Rectal smooth muscle tissue (tissue), 1 donor: ENCODE results near the gene ASCL1.

Experiments
- H3K27ac ChIP-seq: one replicate; pipeline ENCODE4 v1.7.0; 2013; ENCODE audit warnings: low read depth, low read length, inconsistent platforms
- H3K27me3 ChIP-seq: one replicate; pipeline ENCODE4 v1.7.0; 2013; ENCODE audit warnings: low read length; ENCODE audit not compliant: control insufficient read depth, insufficient read depth
- H3K36me3 ChIP-seq: one replicate; pipeline ENCODE4 v1.7.0; 2013; ENCODE audit warnings: low read length; ENCODE audit not compliant: control insufficient read depth, insufficient read depth
- H3K4me1 ChIP-seq: one replicate; pipeline ENCODE4 v1.7.0; 2013; ENCODE audit warnings: low read length; ENCODE audit not compliant: control insufficient read depth, insufficient read depth
- H3K4me3 ChIP-seq: one replicate; pipeline ENCODE4 v1.7.0; 2013; ENCODE audit warnings: low read length
- H3K9ac ChIP-seq: one replicate; pipeline ENCODE4 v1.7.0; 2013; ENCODE audit warnings: low read length

Gene ASCL1

DNA sequence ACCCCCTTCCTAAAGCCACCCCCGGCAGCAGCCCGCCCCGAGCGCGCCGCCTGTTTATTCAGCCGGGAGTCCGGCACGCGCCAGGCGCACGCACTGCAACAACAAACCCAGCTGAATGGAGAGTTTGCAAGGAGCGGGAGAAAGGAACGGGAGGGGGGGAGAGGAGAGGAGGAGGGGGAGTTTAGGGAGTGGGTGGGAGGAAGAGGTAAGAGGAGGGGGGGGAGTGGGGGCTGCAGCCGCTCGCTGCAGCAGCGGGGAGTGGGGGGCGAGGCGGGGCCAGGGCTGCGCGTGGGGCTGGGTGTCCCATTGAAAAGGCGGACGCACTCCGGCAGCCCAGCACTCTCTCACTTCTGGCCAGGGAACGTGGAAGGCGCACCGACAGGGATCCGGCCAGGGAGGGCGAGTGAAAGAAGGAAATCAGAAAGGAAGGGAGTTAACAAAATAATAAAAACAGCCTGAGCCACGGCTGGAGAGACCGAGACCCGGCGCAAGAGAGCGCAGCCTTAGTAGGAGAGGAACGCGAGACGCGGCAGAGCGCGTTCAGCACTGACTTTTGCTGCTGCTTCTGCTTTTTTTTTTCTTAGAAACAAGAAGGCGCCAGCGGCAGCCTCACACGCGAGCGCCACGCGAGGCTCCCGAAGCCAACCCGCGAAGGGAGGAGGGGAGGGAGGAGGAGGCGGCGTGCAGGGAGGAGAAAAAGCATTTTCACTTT lies at the start of gene ASCL1:
Gene ASCL1 (plus strand): TSS at position 336 of the 712 bp plus-strand sequence. CDS start 571 bp downstream, outside the sequence.
- peaks cover 31% of the 10 kb centered on the region for H3K27me3 ChIP-seq
- no peak within 1 kb of the TSS for H3K9ac ChIP-seq
- no peaks in the 10 kb centered on the region for H3K36me3 ChIP-seq
- no peak within 1 kb of the TSS for H3K27ac ChIP-seq
- peaks cover 2% of the 10 kb centered on the region for H3K4me1 ChIP-seq
- peak within 1 kb of the TSS; percentile 57 for H3K4me3 ChIP-seq

DNA sequence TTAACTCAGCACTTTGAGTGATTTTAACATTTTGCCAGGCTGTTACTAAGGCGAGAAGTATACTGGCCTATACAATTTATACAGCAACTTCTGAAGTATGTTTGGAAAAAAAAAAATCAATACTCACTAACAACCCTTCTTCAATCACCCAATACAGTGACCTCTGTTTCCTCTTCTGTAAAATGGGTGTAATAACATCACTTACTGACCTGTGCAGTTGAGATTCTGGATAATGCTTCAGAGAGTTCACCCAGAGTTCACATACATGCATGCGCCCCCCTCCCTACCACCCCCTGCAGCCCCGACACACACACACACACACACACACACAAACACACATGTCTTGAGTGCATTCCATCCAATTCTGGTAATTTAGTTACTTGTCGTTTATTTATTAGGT lies 49.6 kb upstream of the ASCL1 start:
- H3K4me3 ChIP-seq, result no peak overlapping the region
- no peaks in the 10 kb centered on the region for H3K4me1 ChIP-seq
- no peak overlapping the region for H3K9ac ChIP-seq
- H3K27ac ChIP-seq, result no peak overlapping the region
- no peaks in the 10 kb centered on the region for H3K27me3 ChIP-seq
- no peaks in the 10 kb centered on the region for H3K36me3 ChIP-seq

DNA sequence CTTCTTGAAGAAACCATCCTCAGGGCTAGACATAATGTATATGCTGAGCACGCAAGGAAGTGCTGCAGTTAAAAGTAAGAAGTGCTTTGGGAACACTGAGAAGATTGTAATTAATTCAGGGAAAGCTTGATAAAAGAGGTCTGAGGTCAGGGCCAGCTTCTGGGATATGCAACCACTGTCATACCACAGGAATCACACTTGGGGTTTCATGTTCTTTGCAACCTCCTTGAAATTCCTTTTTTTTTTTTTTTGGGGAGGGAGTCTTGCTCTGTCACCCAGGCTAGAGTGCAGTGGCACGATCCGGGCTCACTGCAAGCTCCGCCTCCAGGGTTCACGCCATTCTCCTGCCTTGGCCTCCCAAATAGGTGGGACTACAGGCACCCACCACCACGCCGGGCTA lies 47.3 kb upstream of the ASCL1 start:
- no peak overlapping the region for H3K4me3 ChIP-seq
- H3K4me1 ChIP-seq, result no peaks in the 10 kb centered on the region
- no peak overlapping the region for H3K9ac ChIP-seq
- H3K27ac ChIP-seq, result no peak overlapping the region
- no peaks in the 10 kb centered on the region for H3K27me3 ChIP-seq
- no peaks in the 10 kb centered on the region for H3K36me3 ChIP-seq

DNA sequence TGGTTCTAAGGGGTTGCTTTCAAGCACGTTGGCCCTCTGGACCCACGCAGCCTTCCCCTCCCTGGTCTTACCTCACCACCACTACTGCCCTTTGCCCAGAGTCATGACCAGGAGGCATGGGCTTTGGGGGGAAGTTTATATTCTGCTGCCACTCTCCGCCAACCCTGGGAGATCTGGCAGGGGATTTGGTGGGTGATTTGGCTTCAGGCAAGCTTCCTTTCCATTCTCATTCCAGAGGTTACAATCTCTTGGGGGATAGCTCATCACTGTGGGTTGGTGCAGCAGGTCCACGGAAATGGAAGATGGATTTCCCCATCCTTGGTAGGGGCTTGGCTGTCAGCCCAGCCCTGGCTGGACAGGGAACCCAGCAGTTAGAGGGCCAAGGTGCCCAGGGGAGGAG lies 46.7 kb upstream of the ASCL1 start:
- Histone ChIP-seq H3K4me1 (no peaks in the 10 kb centered on the region), H3K36me3 (no peaks in the 10 kb centered on the region), H3K27ac (no peak overlapping the region), H3K4me3 (no peak overlapping the region), H3K27me3 (no peaks in the 10 kb centered on the region), H3K9ac (no peak overlapping the region)

DNA sequence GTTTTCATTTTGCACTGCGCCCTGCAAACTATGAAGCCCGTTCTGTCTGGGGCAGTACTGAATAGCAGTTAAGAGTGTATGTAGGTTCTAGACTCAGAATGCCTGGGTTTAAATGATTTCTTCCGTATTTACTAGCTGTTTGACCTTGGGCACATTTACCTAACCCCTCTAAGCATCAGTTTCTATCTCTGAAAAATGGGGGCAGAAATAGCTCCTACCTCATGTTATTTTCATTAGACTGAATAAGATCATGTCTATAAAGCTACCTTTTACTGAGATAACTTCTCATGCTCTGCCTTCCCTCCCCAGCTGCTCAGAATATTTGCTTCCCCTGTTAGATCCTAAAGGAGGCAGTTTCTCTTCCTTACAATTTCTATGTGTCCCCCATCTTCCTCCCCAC lies 46.2 kb upstream of the ASCL1 start:
- Histone ChIP-seq H3K4me3 (no peak overlapping the region), H3K27me3 (no peaks in the 10 kb centered on the region), H3K4me1 (no peaks in the 10 kb centered on the region), H3K27ac (no peak overlapping the region), H3K36me3 (no peaks in the 10 kb centered on the region), H3K9ac (no peak overlapping the region)

DNA sequence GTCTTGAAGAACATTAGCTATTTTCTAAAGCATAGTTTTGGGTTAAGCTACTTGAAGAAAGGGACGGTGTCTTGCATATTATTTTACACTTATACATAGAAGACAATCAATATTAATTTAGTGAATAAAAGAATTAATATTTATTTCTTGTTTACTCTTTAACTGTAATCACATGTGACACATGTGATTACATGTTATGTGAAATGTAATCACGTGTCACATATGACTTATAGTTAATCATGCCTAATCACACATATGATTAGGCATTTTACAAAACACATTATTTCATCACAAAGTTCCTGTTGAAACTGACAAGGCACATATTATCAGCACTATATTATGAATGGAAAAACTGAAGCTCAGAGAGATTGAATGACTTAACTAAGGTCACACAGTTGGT lies 45.2 kb upstream of the ASCL1 start:
- Histone ChIP-seq H3K36me3 (no peaks in the 10 kb centered on the region), H3K4me1 (no peaks in the 10 kb centered on the region), H3K4me3 (no peak overlapping the region), H3K27ac (no peak overlapping the region), H3K9ac (no peak overlapping the region), H3K27me3 (no peaks in the 10 kb centered on the region)

DNA sequence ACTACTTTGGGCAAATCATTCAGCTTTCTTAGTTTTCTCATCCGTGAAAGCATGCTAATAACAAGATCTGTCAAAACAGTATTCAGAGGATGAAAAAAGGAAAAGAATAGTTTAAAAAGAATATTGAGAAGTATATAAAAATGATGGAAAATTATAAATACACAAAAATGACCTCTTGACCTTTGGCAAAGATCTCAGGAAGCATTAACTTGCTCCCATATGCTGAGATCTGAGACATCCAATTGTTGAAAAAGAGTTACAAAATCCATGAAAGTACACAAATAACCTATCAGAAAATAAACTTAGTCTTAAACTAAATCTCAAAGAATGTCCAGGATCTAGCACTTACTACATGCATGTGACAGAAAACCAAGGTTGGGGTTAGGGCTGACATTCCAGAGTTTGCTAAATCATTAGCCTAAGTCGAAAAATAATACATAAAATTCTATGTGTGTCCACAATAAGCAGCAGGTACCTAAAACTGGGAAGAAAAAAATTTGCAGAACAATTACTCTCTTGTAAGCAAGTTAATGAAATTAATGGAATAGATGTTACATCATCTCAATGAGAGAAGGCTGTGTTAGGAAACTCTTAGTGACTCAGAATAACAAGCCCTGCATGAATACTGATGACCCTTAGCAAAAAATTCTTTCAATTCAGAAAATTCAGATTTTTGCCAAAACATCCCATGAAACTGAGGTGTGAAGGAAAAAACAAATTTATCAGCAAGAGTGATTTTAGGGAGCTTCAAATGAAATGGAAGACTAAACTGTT lies 43.8 kb upstream of the ASCL1 start:
- Histone ChIP-seq H3K4me3 (no peak overlapping the region), H3K27ac (no peak overlapping the region), H3K36me3 (no peaks in the 10 kb centered on the region), H3K4me1 (no peaks in the 10 kb centered on the region), H3K27me3 (no peaks in the 10 kb centered on the region), H3K9ac (no peak overlapping the region)

DNA sequence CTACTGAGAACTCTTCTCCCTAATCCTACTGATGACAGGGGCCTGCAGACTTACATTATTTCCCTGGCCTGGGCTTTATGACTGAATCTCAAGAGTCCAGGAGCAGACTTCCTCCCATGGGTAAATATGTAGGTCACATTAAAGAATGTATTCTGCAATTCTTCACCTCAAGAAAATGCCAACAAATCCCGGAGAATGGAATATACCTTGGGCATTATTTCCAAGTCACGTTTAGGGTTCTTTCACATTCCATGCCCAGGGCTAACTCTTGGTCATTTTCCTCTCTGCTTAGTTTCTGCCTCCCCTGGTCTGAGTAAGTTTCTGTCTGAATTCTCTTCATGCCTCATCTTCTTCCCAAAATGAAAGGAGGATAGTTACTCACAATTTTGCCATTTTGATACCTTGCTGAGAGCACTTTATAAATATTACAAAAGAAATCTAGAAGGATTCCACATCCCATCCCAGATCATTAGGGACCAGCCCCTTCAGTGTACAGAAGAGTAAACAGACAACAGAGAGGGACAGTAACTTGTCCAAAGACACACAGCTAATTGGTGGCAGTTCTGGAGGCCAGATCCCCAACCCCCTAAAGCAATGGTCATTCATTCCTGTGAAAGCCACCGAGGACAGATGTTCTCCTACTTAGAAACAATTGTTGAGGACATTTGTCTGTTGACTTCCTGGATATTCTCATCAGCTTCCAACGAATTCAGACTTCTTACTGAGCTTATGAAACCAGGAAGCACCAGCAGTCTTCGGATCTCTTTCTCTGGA lies 41.0 kb upstream of the ASCL1 start:
- Histone ChIP-seq H3K4me3 (no peak overlapping the region), H3K9ac (no peak overlapping the region), H3K4me1 (no peaks in the 10 kb centered on the region), H3K36me3 (no peaks in the 10 kb centered on the region), H3K27ac (no peak overlapping the region), H3K27me3 (no peaks in the 10 kb centered on the region)

DNA sequence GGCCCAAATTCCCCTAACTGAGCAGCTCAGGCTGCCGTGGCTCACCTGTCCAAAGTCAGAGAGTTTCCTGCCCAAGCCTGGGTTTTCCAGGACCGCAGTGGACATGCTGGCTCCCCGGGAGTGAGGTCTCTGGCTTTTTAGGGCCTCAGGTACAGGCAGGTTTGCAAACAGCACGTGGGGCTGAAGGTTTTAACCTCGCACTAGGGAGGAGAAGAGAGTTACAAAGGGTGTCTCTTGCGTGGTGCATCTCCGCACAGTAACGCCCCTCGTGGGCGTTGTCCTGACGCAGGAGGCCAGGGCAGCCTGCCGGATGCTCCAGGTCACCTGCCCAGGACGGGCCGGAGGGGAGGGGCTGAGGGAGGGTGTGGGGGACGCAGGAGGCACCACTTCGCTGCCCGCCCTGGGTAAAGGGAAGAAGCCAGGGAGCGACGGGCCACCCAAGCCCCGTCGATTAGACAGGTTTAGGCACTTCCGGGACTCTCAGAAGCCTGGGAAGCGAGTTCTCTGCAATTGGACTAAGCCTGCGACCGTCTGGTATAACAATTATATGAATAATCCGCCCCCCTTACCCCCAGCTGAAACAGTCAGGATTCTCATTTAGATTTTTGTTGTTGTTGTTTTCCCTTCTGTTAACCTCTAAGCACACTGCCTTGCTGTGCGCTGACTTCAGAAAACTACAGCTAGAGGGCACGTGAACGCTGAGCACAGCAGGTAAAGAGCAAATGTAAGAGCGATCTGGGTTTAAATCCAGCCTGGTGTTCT lies 40.3 kb upstream of the ASCL1 start, which contains the start of gene PAH:
Gene PAH (minus strand): TSS at position 219 of the 762 bp plus-strand sequence. CDS start 114 bp downstream, at position 105.
- Histone ChIP-seq H3K36me3 (no peaks in the 10 kb centered on the region), H3K9ac (no peak within 1 kb of the TSS), H3K4me3 (peak within 1 kb of the TSS; percentile 24), H3K4me1 (no peaks in the 10 kb centered on the region), H3K27ac (no peak within 1 kb of the TSS), H3K27me3 (no peaks in the 10 kb centered on the region)

DNA sequence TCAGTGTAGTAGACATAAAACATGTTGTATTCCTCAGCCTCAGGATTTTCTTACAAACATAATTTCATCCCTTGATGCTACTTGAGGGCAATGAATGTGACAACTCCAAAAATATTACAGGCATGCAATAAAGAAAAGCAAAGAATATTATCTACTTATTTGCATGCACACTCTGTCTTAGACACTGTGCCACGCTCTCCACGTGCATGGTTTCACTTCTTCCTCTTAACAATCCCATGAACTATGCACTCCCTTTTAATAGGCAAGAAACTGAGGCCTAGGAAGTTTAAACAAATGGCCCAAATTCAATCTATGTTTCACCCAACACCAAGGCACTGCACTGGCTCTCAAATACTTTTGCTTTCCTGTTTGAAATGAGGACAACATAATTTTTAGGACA lies 38.6 kb upstream of the ASCL1 start:
- Histone ChIP-seq H3K9ac (no peak overlapping the region), H3K27me3 (no peaks in the 10 kb centered on the region), H3K36me3 (no peaks in the 10 kb centered on the region), H3K4me3 (no peak overlapping the region), H3K27ac (no peak overlapping the region), H3K4me1 (no peaks in the 10 kb centered on the region)

DNA sequence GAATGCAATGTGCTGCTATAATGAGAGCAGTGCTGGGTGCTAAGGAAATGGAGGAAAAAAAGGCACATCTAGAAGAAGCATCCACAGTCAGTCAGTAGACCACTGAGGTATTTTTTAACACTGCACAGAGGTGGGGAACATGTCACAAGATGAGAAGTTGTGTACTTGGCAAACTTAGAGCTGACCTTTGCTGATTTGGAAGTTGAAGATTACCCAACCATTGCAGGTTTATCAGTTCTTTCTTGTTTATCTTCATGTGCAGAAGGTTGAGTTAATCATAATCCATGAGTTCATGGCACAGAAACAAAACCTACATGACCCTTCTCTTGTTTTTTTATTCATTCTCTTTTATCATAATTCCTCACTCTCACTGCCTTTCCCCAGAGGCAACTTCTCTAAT lies 37.2 kb upstream of the ASCL1 start:
- no peak overlapping the region for H3K9ac ChIP-seq
- H3K27me3 ChIP-seq, result no peaks in the 10 kb centered on the region
- H3K4me3 ChIP-seq, result no peak overlapping the region
- H3K36me3 ChIP-seq, result no peaks in the 10 kb centered on the region
- H3K4me1 ChIP-seq, result no peaks in the 10 kb centered on the region
- H3K27ac ChIP-seq, result no peak overlapping the region

DNA sequence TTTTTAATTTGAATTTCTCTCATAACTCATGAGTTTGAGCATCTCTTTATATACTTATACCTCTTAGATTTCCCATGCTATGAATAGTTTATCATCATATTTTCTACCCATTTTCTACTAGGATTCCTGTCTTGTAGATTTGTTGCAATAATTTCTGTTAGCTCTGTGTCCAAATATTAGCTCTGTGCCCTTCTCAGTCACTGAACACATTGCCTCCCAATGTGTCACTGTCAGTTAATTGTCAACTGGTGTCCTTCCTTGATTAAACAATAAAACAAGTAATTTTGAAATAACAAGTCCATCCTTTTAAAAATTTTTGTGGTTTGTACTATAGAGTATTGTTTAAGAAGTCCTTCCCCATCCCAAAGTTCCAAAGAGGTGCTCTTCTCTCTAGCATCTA lies 36.2 kb upstream of the ASCL1 start:
- H3K27me3 ChIP-seq, result no peaks in the 10 kb centered on the region
- H3K4me1 ChIP-seq, result no peaks in the 10 kb centered on the region
- no peak overlapping the region for H3K4me3 ChIP-seq
- H3K36me3 ChIP-seq, result no peaks in the 10 kb centered on the region
- no peak overlapping the region for H3K9ac ChIP-seq
- H3K27ac ChIP-seq, result no peak overlapping the region
